ENCODE results near the gene ZNF845. TPM values are rescaled to one million over a fixed set of nuclear protein-coding genes. Genes with fewer than 3 reads are reported as not detected.

The ZNF845 gene
- total and polyA plus RNA-seq, 8 donors, result 1.6 to 5.4 (median 2.4) TPM

- Histone ChIP-seq H3K27ac (peak within 1 kb of the TSS in 3 of 4 donors; percentile 49 to 72 (median 64)), H3K27me3 (no peaks in the 10 kb centered on the region), H3K36me3 (no peaks in the 10 kb centered on the region), H3K4me3 (peak within 1 kb of the TSS; percentile 36 to 84 (median 43)), H3K9me3 (no peaks in the 10 kb centered on the region), H3K4me1 (peaks cover 0 to 3% (median 0%) of the 10 kb centered on the region in 3 donors)
- peak; percentile 99 to 100 (median 100) for ATAC-seq
- peak; percentile 91 to 99 (median 96) for DNase-seq
- no peak for FAIRE-seq
- 1% methylated on average over 45 of the region's 45 CpGs for WGBS, 2 donors
- intact Hi-C loops (cut with DNase I), result loop anchor here in 1 of 3 donors (10.0 kb wide), 1 partner anchor 171 kb away; the partner anchor contains the start of gene ZNF665
- peak in 3 of 4 donors; percentile 6 to 44 (median 36) for TF ChIP-seq CTCF (IDR thresholded peaks at IDR 0.05)
Observed at GRCh38 chr19:53365134-53365898, 31.8 kb downstream of the ZNF845 start, which contains the start of gene ZNF525. Gene ZNF525 (plus strand): TSS chr19:53365705. CDS start chr19:53372282, 6,577 bp downstream.

GRCh38 chr19:53365899-53366493, 32.4 kb downstream of the ZNF845 start:
- no peak for TF ChIP-seq CTCF (IDR thresholded peaks at IDR 0.05)
- Histone ChIP-seq H3K36me3 (no peaks in the 10 kb centered on the region), H3K27ac (peak overlapping the region in 3 of 4 donors; percentile 49 to 72 (median 64)), H3K27me3 (no peaks in the 10 kb centered on the region), H3K9me3 (no peaks in the 10 kb centered on the region), H3K4me3 (peak overlapping the region; percentile 36 to 84 (median 43)), H3K4me1 (peaks cover 0 to 3% (median 0%) of the 10 kb centered on the region in 3 donors)
- intact Hi-C loops (cut with DNase I), result loop anchor here in 1 of 3 donors (10.0 kb wide), 1 partner anchor 171 kb away; the partner anchor contains the start of gene ZNF665
- DNase-seq (peak in 3 of 6 donors; percentile 27 to 75 (median 67)), ATAC-seq (peak; percentile 41 to 79 (median 65)), FAIRE-seq (no peak)
- 0 to 1% methylated on average over 21 to 32 of the region's 32 CpGs for WGBS, 2 donors

GRCh38 chr19:53372196-53372595, 38.6 kb downstream of the ZNF845 start:
- Histone ChIP-seq H3K27me3 (no peaks in the 10 kb centered on the region), H3K4me3 (no peak overlapping the region), H3K4me1 (no peaks in the 10 kb centered on the region), H3K27ac (no peak overlapping the region), H3K36me3 (peaks cover 0 to 15% (median 0%) of the 10 kb centered on the region in 3 donors), H3K9me3 (no peaks in the 10 kb centered on the region)
- intact Hi-C loops (cut with DNase I), result no loop called here
- WGBS, 2 donors, result 92 to 94% methylated on average over 4 of the region's 4 CpGs
- DNase-seq, result no peak
- no peak for ATAC-seq
- no peak for FAIRE-seq
- TF ChIP-seq CTCF (IDR thresholded peaks at IDR 0.05), result no peak

- TF ChIP-seq CTCF (IDR thresholded peaks at IDR 0.05), result no peak
- intact Hi-C loops (cut with DNase I), result no loop called here
- no peaks in the 10 kb centered on the region for H3K27me3 ChIP-seq
- H3K4me1 ChIP-seq, result no peaks in the 10 kb centered on the region
- peaks cover 0 to 34% (median 0%) of the 10 kb centered on the region in 3 donors for H3K36me3 ChIP-seq
- 66 to 74% methylated on average over 3 of the region's 3 CpGs for WGBS, 2 donors
- H3K27ac ChIP-seq, result no peak overlapping the region
- no peaks in the 10 kb centered on the region for H3K9me3 ChIP-seq
- ATAC-seq, result no peak
- no peak overlapping the region for H3K4me3 ChIP-seq
- DNase-seq, result no peak
- FAIRE-seq, result no peak
Observed at GRCh38 chr19:53374288-53374687, 40.7 kb downstream of the ZNF845 start.
